SH-SY5Y (cell line): Measurements from ENCODE around the gene PPM1H.

ENCODE experiments used
- GATA2 ChIP-seq: IDR thresholded peaks from 2 replicates; pipeline ENCODE4 v1.6.1; 2011; ENCODE audit warnings: mild to moderate bottlenecking, low read depth, low read length
- GATA3 ChIP-seq: IDR thresholded peaks from 2 replicates; pipeline ENCODE4 v1.6.1; 2011; ENCODE audit warnings: low read depth, mild to moderate bottlenecking, low read length, moderate library complexity

- no peak for TF ChIP-seq GATA3
- TF ChIP-seq GATA2, result no peak
These were observed 277.7 kb downstream of the PPM1H start for GRCh38 chr12:62657363-62657632.
